Jurkat, Clone E6-1 (cell line): ENCODE data around the gene SLC4A11.
"Not testable (repeated sequence)": the region's sequence is repeated elsewhere in the genome, so short reads cannot be mapped to it uniquely, and the experiment has no call there.

Experiments
- DNase-seq: peaks from one replicate; pipeline ENCODE4 v3.0.0-alpha.2; 2011; ENCODE audit warnings: low read depth, low spot score
- H3K4me3 ChIP-seq: 2 replicates; pipeline ENCODE4 v1.5.1; 2011; ENCODE audit warnings: mild to moderate bottlenecking, low read length, control low read depth, moderate library complexity

SLC4A11 gene

DNA sequence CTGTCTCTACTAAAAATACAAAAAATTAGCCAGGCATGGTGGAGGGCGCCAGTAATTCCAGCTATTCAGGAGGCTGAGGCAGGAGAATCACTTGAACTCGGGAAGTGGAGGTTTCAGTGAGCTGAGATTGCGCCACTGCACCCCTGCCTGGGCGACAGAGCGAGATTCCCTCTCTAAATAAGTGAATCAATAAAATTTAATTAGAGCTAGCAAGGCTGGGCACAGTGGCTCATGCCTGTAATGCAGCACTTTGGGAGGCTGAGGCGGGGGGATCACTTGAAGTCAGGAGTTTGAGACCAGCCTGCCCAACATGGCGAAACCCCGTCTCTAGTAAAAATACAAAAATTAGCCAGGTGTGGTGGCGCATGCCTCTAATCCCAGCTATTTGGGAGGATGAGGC lies 51.1 kb downstream of the SLC4A11 start:
- not testable (repeated sequence) for H3K4me3 ChIP-seq, DNase-seq

DNA sequence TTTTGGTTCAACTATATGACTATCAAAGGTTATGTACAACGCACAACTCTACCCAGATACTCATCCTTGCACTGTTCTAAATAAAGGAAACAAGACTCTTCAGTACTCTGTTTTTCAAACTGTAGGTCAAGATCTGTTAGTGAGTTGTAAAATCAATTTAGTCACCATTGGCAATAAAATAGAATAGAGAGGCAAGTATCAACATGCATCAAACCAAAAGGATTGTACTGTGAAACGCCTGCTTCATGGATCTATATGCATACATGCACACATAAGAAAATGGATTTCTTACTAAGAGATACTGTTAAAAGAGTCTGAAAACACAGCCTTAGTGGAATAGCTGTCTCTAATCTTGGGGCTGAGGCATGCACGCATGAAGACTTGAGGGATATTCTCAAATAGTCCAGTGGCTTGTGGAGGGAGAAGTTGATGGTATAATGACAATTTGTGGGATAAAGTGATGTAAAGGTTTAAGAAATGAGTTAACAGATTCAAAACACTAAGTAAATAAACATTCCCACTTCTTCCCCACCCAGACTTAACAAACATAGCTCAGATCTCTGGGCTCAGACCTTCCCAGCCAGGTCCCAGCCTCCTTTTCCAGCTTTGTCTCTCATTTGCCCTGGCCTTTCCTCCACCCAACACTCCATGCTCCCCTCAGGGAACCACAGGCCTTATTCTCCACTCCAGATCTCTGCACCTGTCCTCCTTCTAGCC lies 54.9 kb downstream of the SLC4A11 start:
- DNase-seq: no peak
- H3K4me3 ChIP-seq: no peak overlapping the region

DNA sequence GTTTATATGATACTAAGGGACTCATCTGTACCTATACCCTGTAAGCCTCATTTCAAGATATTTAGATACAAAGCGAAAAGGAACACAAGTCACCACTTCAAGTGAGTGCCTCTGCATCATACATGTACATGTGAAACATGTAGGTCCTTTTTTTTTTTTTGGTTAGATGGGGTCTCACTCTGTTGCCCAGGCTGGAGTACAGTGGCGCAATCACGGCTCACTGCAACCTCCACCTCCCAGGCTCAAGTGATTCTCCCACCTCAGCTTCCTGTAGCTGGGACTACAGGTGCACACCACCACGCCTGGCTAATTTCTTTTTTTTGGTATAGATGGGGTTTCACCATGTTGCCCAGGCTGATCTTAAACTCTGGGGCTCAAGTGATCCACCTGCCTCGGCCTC lies 56.6 kb downstream of the SLC4A11 start:
- DNase-seq, H3K4me3 ChIP-seq: not testable (repeated sequence)

DNA sequence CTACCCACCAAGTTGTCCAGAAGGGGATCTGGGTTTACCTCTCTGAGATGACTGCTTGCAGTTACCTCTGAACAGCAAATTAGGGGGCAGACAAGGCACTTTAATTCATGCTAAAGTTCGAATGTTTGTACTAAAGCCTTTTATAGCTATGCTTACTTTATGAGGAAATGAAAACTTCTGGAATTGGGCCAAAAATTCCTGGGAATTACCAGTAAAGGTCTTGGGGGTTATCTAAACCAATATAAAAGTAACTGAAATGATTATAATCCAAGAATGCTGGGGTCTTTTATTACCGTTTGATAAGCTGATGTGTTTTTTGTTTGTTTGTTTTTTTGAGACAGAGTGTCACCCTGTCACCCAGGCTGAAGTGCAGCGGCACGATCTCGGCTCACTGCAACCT lies 57.7 kb downstream of the SLC4A11 start:
- H3K4me3 ChIP-seq: no peak overlapping the region
- DNase-seq: no peak

DNA sequence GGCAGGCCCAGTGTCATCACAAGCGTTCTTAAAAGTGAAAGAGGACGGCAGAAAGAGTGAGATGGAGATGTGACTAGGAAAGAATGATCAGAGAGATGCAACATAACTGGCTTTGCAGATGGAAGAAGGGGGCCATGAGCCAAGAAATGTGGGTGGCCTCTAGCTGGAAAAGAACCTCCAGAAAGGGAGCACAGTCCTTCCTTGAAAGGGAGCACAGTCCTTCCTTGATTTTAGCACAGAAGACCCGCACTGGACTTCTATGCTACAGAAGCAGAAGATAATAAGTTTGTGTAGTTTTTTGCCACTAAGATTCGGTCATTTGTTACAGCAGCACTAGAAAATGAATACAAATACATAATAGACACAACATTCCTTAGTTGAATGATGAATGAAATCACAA lies 58.7 kb downstream of the SLC4A11 start:
- no peak for DNase-seq
- no peak overlapping the region for H3K4me3 ChIP-seq

DNA sequence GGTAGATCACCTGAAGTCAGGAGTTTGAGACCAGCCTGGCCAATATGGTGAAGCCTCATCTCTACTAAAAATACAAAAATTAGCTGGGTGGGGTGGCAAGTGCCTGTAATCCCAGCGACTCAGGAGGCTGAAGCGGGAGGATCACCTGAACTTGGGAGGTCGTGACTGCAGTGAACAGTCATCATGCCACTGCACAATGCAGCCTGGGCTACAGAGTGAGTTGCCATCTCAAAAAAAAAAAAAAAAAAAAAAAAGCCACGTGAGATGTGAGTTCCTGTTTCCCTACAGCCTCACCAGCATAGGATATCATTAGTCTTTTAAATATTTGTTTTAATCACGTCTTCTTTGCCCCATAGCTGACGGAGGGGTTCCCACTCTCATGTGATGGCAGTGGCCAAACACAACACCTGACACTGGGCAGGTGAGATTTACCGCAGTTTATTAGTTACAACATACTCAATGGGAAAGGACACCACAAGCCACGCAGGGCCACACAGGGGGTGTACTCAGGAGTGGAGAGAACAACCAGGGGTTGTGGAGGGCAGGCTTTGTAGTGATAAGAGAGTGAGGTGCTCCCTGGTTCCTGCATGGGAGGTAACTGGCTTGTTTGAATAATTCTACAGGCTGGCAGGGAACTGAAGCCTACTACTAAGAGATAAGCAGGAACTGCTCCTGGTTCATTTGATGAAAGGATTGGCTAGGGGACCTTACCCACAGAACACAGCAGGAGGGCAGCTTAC lies 61.1 kb downstream of the SLC4A11 start:
- no peak overlapping the region for H3K4me3 ChIP-seq
- no peak for DNase-seq
